ENCODE results near the gene FNIP2.

Gene FNIP2

GRCh38 chr4:158722917-158723793, 45.7 kb upstream of the FNIP2 start, which contains the start of gene PPID:
Gene PPID, minus strand, starts transcription at chr4:158723396. Its CDS starts 108 bp downstream, at chr4:158723288.
- H2AFZ ChIP-seq (ENCODE audit: low read depth, low read length), result peak within 1 kb of the TSS; percentile 94
- H3K4me2 ChIP-seq (ENCODE audit: insufficient read depth, low read length), result peak within 1 kb of the TSS; percentile 87
- TF ChIP-seq EZH2 (IDR thresholded peaks at IDR 0.05; ENCODE audit: borderline replicate concordance, low read depth, low read length, severe bottlenecking) (no peak), CTCF (IDR thresholded peaks at IDR 0.05; ENCODE audit: borderline replicate concordance, extremely low read depth, low read length, poor library complexity, severe bottlenecking) (no peak)
- H3K9ac ChIP-seq (ENCODE audit: low read depth, low read length), result peak within 1 kb of the TSS; percentile 78
- peak within 1 kb of the TSS; percentile 68 to 88 for H3K4me3 ChIP-seq (ENCODE audit: low read depth in 1 of 2, low read length in 2 of 2)
- peaks cover 24% of the 10 kb centered on the region for H3K36me3 ChIP-seq (ENCODE audit: insufficient read depth, low read length)
- H4K20me1 ChIP-seq (ENCODE audit: insufficient read depth, low read length), result no peaks in the 10 kb centered on the region
- ATAC-seq (ENCODE audit: insufficient read depth, low read depth) (peak; percentile 90), DNase-seq (peak; percentile 72)
- no peaks in the 10 kb centered on the region for H3K27me3 ChIP-seq (ENCODE audit: insufficient read depth, low read length, poor library complexity)
- H3K79me2 ChIP-seq (ENCODE audit: insufficient read depth, low read length), result peaks cover 27% of the 10 kb centered on the region
- H3K9me3 ChIP-seq (ENCODE audit: insufficient read depth, low read length, severe bottlenecking), result no peaks in the 10 kb centered on the region
- peak within 1 kb of the TSS; percentile 80 for H3K27ac ChIP-seq (ENCODE audit: low read length)
- peaks cover 18% of the 10 kb centered on the region; the same call in 1 of the 2 replicates for H3K4me1 ChIP-seq (ENCODE audit: insufficient read depth, low read length)

- Histone ChIP-seq H4K20me1 (ENCODE audit: insufficient read depth, low read length) (no peaks in the 10 kb centered on the region), H3K4me3 (ENCODE audit: low read depth in 1 of 2, low read length in 2 of 2) (no peak overlapping the region), H3K79me2 (ENCODE audit: insufficient read depth, low read length) (peaks cover 27% of the 10 kb centered on the region), H3K27ac (ENCODE audit: low read length) (no peak overlapping the region), H3K4me2 (ENCODE audit: insufficient read depth, low read length) (no peak overlapping the region), H3K36me3 (ENCODE audit: insufficient read depth, low read length) (peaks cover 13% of the 10 kb centered on the region), H2AFZ (ENCODE audit: low read depth, low read length) (no peak overlapping the region), H3K9ac (ENCODE audit: low read depth, low read length) (no peak overlapping the region), H3K9me3 (ENCODE audit: insufficient read depth, low read length, severe bottlenecking) (no peaks in the 10 kb centered on the region), H3K27me3 (ENCODE audit: insufficient read depth, low read length, poor library complexity) (peaks cover 7% of the 10 kb centered on the region), H3K4me1 (ENCODE audit: insufficient read depth, low read length) (peaks cover 18% of the 10 kb centered on the region; the same call in 1 of the 2 replicates)
- ATAC-seq (ENCODE audit: insufficient read depth, low read depth) (no peak), DNase-seq (no peak)
- TF ChIP-seq EZH2 (IDR thresholded peaks at IDR 0.05; ENCODE audit: borderline replicate concordance, low read depth, low read length, severe bottlenecking) (no peak), CTCF (IDR thresholded peaks at IDR 0.05; ENCODE audit: borderline replicate concordance, extremely low read depth, low read length, poor library complexity, severe bottlenecking) (no peak)
These were observed 44.2 kb upstream of the FNIP2 start for GRCh38 chr4:158724637-158725036.

- ATAC-seq (ENCODE audit: insufficient read depth, low read depth), result no peak
These were observed 42.2 kb upstream of the FNIP2 start for GRCh38 chr4:158726633-158727032.

More at GRCh38 chr4:158726633-158727032, 42.2 kb upstream of the FNIP2 start:
- H3K4me1 ChIP-seq (ENCODE audit: insufficient read depth, low read length), result peaks cover 14% of the 10 kb centered on the region; the same call in 1 of the 2 replicates
- DNase-seq, result no peak
- H3K4me2 ChIP-seq (ENCODE audit: insufficient read depth, low read length), result no peak overlapping the region
- peaks cover 11% of the 10 kb centered on the region for H3K27me3 ChIP-seq (ENCODE audit: insufficient read depth, low read length, poor library complexity)
- TF ChIP-seq CTCF (IDR thresholded peaks at IDR 0.05; ENCODE audit: borderline replicate concordance, extremely low read depth, low read length, poor library complexity, severe bottlenecking) (no peak), EZH2 (IDR thresholded peaks at IDR 0.05; ENCODE audit: borderline replicate concordance, low read depth, low read length, severe bottlenecking) (no peak)
- no peaks in the 10 kb centered on the region; the same call in 1 of the 2 replicates for H3K36me3 ChIP-seq (ENCODE audit: insufficient read depth, low read length)
- H4K20me1 ChIP-seq (ENCODE audit: insufficient read depth, low read length), result no peaks in the 10 kb centered on the region
- H3K9ac ChIP-seq (ENCODE audit: low read depth, low read length), result no peak overlapping the region
- no peak overlapping the region for H2AFZ ChIP-seq (ENCODE audit: low read depth, low read length)
- H3K9me3 ChIP-seq (ENCODE audit: insufficient read depth, low read length, severe bottlenecking), result no peaks in the 10 kb centered on the region
- peaks cover 20% of the 10 kb centered on the region for H3K79me2 ChIP-seq (ENCODE audit: insufficient read depth, low read length)
- no peak overlapping the region for H3K27ac ChIP-seq (ENCODE audit: low read length)
- H3K4me3 ChIP-seq (ENCODE audit: low read depth in 1 of 2, low read length in 2 of 2), result no peak overlapping the region
